Measurements from ENCODE around the gene TTC9B.

DNA sequence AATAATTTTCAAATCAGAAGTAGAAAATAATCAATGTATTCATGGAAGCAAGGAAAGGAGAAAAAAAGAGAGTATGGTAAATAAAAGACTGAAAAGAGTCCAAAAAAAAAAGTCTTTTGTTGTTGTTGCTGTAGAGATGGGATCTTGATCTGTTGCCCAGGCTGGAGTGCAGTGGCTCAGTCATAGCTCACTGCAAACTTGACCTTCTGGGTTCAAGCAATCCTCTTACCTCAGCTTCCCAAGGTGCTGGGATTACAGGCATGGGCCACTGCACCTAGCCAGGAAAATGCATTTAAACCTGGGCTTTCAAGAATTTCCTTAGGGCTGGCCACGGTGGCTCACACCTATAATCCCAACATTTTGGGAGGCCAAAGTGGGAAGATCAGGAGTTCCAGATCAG is 33.9 kb downstream of the TTC9B start:
- no peak for TF ChIP-seq POLR2A (IDR thresholded peaks at IDR 0.05)
- TF ChIP-seq, protein P1, sequence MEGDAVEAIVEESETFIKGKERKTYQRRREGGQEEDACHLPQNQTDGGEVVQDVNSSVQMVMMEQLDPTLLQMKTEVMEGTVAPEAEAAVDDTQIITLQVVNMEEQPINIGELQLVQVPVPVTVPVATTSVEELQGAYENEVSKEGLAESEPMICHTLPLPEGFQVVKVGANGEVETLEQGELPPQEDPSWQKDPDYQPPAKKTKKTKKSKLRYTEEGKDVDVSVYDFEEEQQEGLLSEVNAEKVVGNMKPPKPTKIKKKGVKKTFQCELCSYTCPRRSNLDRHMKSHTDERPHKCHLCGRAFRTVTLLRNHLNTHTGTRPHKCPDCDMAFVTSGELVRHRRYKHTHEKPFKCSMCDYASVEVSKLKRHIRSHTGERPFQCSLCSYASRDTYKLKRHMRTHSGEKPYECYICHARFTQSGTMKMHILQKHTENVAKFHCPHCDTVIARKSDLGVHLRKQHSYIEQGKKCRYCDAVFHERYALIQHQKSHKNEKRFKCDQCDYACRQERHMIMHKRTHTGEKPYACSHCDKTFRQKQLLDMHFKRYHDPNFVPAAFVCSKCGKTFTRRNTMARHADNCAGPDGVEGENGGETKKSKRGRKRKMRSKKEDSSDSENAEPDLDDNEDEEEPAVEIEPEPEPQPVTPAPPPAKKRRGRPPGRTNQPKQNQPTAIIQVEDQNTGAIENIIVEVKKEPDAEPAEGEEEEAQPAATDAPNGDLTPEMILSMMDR (IDR thresholded peaks at IDR 0.05), result no peak

Data from esophagus squamous epithelium (tissue), 4 donors.